Pulmonary artery endothelial cell (primary cell): ENCODE data around the gene TSC2. TPM values are rescaled to one million over a fixed set of nuclear protein-coding genes. Genes with fewer than 3 reads are reported as not detected.

ENCODE experiments used
- total RNA-seq: library from RNA; depleted of rRNA; stranded (reverse); fragments of >200 nt; gene quantifications from 2 replicates; pipeline ENCODE4 v1.2.3, GENCODE V29; 2014

TSC2 gene
- total RNA-seq, 1 donor from 2014 or later, result 35.1 TPM

Other genes with a start within 250 kb of the TSC2 start
- gene HAGH, start 221.2 kb upstream of the TSC2 start, total RNA-seq, result 76.2 and 78.9 TPM in 2 replicates
- 91.9 and 93.0 TPM in 2 replicates for gene FAHD1, start 220.8 kb upstream of the TSC2 start, total RNA-seq
- gene MEIOB, start 175.8 kb upstream of the TSC2 start, total RNA-seq, result 0.40 TPM in 1 of 2 replicates, not detected in the other
- not detected in 2 replicates for gene HS3ST6, start 129.6 kb upstream of the TSC2 start, total RNA-seq
- 10.9 and 11.1 TPM in 2 replicates for gene MSRB1, start 104.8 kb upstream of the TSC2 start, total RNA-seq
- gene RPL3L, start 93.3 kb upstream of the TSC2 start, total RNA-seq, result not detected in 2 replicates
- 169 and 200 TPM in 2 replicates for gene NDUFB10, start 88.4 kb upstream of the TSC2 start, total RNA-seq
- gene RPS2, start 83.2 kb upstream of the TSC2 start, total RNA-seq, result 2,313 and 4,514 TPM in 2 replicates
- not detected in 2 replicates for gene RNF151, start 81.1 kb upstream of the TSC2 start, total RNA-seq
- 59.4 and 61.9 TPM in 2 replicates for gene TBL3, start 75.9 kb upstream of the TSC2 start, total RNA-seq
- 0.07 and 0.13 TPM in 2 replicates for gene NOXO1, start 66.5 kb upstream of the TSC2 start, total RNA-seq
- 13.5 and 21.1 TPM in 2 replicates for gene GFER, start 63.8 kb upstream of the TSC2 start, total RNA-seq
- 1.8 and 5.6 TPM in 2 replicates for gene SYNGR3, start 58.0 kb upstream of the TSC2 start, total RNA-seq
- 22.8 and 23.4 TPM in 2 replicates for gene ZNF598, start 38.2 kb upstream of the TSC2 start, total RNA-seq
- gene NPW, start 28.2 kb upstream of the TSC2 start, total RNA-seq, result 0.33 and 0.46 TPM in 2 replicates
- 53.2 and 76.2 TPM in 2 replicates for gene NHERF2, start 21.1 kb upstream of the TSC2 start, total RNA-seq
- 48.6 and 48.9 TPM in 2 replicates for gene NTHL1, start 151 bp upstream of the TSC2 start, total RNA-seq
- 35.4 and 39.8 TPM in 2 replicates for gene PKD1, start 87.9 kb downstream of the TSC2 start, total RNA-seq
- gene RAB26, start 100.6 kb downstream of the TSC2 start, total RNA-seq, result 0.46 and 1.1 TPM in 2 replicates
- 88.8 and 95.7 TPM in 2 replicates for gene TRAF7, start 107.8 kb downstream of the TSC2 start, total RNA-seq
- gene CASKIN1, start 148.6 kb downstream of the TSC2 start, total RNA-seq, result 0.04 and 0.26 TPM in 2 replicates
- gene MLST8, start 157.5 kb downstream of the TSC2 start, total RNA-seq, result 26.4 and 32.1 TPM in 2 replicates
- 1.1 and 6.5 TPM in 2 replicates for gene BRICD5, start 162.9 kb downstream of the TSC2 start, total RNA-seq
- gene PGP, start 166.9 kb downstream of the TSC2 start, total RNA-seq, result 19.3 and 25.8 TPM in 2 replicates
- gene E4F1, start 175.6 kb downstream of the TSC2 start, total RNA-seq, result 30.3 and 34.0 TPM in 2 replicates
- 0.26 and 0.85 TPM in 2 replicates for gene DNASE1L2, start 188.5 kb downstream of the TSC2 start, total RNA-seq
- 35.1 and 35.3 TPM in 2 replicates for gene ECI1, start 203.6 kb downstream of the TSC2 start, total RNA-seq
- 64.5 and 77.5 TPM in 2 replicates for gene RNPS1, start 220.1 kb downstream of the TSC2 start, total RNA-seq